Endothelial cell of umbilical vein (primary cell): ENCODE results near the gene NUDT22.

ENCODE experiments used
- POLR2A ChIP-seq: IDR thresholded peaks from 2 replicates; pipeline ENCODE4 v1.6.1; 2012; ENCODE audit warnings: low read depth, mild to moderate bottlenecking, control low read depth, low read length
- POLR2AphosphoS5 ChIP-seq: IDR thresholded peaks from 2 replicates; pipeline ENCODE4 v1.6.1; 2012; ENCODE audit warnings: low read depth, mild to moderate bottlenecking, control low read depth, low read length, moderate library complexity; ENCODE audit not compliant: insufficient read depth
- TF ChIP-seq, protein P1 (sequence below), 2 donors: IDR thresholded peaks; 1 replicate in 1 of 2; 2 replicates in 1 of 2; pipeline ENCODE4 v1.5.1; 2011; ENCODE audit warnings: low read length in 2 of 2, mild to moderate bottlenecking in 2 of 2, moderate library complexity in 2 of 2, control low read depth in 1 of 2, inconsistent platforms in 1 of 2, low read depth in 1 of 2; ENCODE audit not compliant: insufficient read depth in 1 of 2; ENCODE audit errors: extremely low read depth in 1 of 2

DNA sequence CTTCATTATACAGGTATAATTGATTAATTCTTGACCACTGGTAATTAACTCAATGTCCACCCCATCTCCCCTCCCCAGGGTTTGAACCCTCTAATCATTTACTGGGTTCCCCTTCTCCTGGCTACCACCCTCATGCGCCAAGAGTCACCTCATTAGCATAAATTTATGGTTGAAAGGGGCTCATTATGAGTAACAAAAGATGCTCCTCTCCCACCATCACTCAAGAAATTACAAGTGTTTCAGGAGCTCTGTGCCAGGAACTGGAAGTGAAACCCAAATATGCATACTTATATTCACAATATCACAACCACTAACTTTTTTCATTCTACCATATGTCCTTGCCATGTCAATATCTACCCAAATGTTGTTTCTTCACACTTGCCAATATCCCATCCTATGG, 47.9 kb upstream of the NUDT22 start:
- TF ChIP-seq, protein P1, sequence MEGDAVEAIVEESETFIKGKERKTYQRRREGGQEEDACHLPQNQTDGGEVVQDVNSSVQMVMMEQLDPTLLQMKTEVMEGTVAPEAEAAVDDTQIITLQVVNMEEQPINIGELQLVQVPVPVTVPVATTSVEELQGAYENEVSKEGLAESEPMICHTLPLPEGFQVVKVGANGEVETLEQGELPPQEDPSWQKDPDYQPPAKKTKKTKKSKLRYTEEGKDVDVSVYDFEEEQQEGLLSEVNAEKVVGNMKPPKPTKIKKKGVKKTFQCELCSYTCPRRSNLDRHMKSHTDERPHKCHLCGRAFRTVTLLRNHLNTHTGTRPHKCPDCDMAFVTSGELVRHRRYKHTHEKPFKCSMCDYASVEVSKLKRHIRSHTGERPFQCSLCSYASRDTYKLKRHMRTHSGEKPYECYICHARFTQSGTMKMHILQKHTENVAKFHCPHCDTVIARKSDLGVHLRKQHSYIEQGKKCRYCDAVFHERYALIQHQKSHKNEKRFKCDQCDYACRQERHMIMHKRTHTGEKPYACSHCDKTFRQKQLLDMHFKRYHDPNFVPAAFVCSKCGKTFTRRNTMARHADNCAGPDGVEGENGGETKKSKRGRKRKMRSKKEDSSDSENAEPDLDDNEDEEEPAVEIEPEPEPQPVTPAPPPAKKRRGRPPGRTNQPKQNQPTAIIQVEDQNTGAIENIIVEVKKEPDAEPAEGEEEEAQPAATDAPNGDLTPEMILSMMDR (IDR thresholded peaks at IDR 0.05; ENCODE audit: extremely low read depth in 1 of 2, insufficient read depth in 1 of 2, low read depth in 1 of 2, low read length in 2 of 2): no peak
- TF ChIP-seq POLR2A (no peak), POLR2AphosphoS5 (no peak)
